ENCODE data around the gene CYB5RL.

GRCh38 chr1:54218883-54219687, 19.3 kb upstream of the CYB5RL start:
- TF ChIP-seq CTCF (IDR thresholded peaks at IDR 0.05) (no peak), POLR2A (IDR thresholded peaks at IDR 0.05) (no peak)

Measured in esophagus squamous epithelium (tissue), 4 donors.